Cardiac ventricle fibroblast (primary cell): ENCODE data around the gene PCDHGC5. TPM values are rescaled to one million over a fixed set of nuclear protein-coding genes. Genes with fewer than 3 reads are reported as not detected.

Experiments
- total RNA-seq: library from RNA; depleted of rRNA; stranded (reverse); fragments of >200 nt; gene quantifications from 2 replicates; pipeline ENCODE4 v1.2.3, GENCODE V29; 2015

PCDHGC5 gene
- 2.1 and 2.9 TPM in 2 replicates for total RNA-seq

GRCh38 chr5:141488591-141489561, at the start of gene PCDHGC5:
PCDHGC5 (plus strand) TSS chr5:141489081; CDS start chr5:141489241, 160 bp downstream.

GRCh38 chr5:141475625-141476131, 13.2 kb upstream of the PCDHGC5 start, which contains the start of gene PCDHGC3:
PCDHGC3 (plus strand) TSS chr5:141475966; CDS start chr5:141476117, 151 bp downstream.

GRCh38 chr5:141484641-141485311, 4.1 kb upstream of the PCDHGC5 start, which contains the start of gene PCDHGC4:
PCDHGC4 (plus strand) TSS chr5:141485030; CDS start chr5:141485174, 144 bp downstream.

Other genes starting within 250 kb of the PCDHGC5 start
- 1.6 and 1.7 TPM in 2 replicates for gene PCDHB15, start 243.7 kb upstream of the PCDHGC5 start, total RNA-seq
- 0.12 TPM in 1 of 2 replicates, not detected in the other for gene SLC25A2, start 185.0 kb upstream of the PCDHGC5 start, total RNA-seq
- gene TAF7, start 168.3 kb upstream of the PCDHGC5 start, total RNA-seq: 47.1 and 52.2 TPM in 2 replicates
- 0.19 and 1.3 TPM in 2 replicates for gene PCDHGA1, start 158.6 kb upstream of the PCDHGC5 start, total RNA-seq
- gene PCDHGA2, start 150.3 kb upstream of the PCDHGC5 start, total RNA-seq: 3.5 and 5.2 TPM in 2 replicates
- 5.1 and 8.1 TPM in 2 replicates for gene PCDHGA3, start 145.3 kb upstream of the PCDHGC5 start, total RNA-seq
- gene PCDHGB1, start 139.0 kb upstream of the PCDHGC5 start, total RNA-seq: 1.6 and 2.6 TPM in 2 replicates
- gene PCDHGA4, start 134.1 kb upstream of the PCDHGC5 start, total RNA-seq: 5.8 and 6.8 TPM in 2 replicates
- 4.5 and 6.7 TPM in 2 replicates for gene PCDHGB2, start 129.1 kb upstream of the PCDHGC5 start, total RNA-seq
- gene PCDHGA5, start 124.9 kb upstream of the PCDHGC5 start, total RNA-seq: 3.0 and 3.1 TPM in 2 replicates
- gene PCDHGB3, start 118.8 kb upstream of the PCDHGC5 start, total RNA-seq: 3.2 and 3.8 TPM in 2 replicates
- 6.9 and 10.2 TPM in 2 replicates for gene PCDHGA6, start 115.2 kb upstream of the PCDHGC5 start, total RNA-seq
- 9.9 and 10.7 TPM in 2 replicates for gene PCDHGA7, start 106.3 kb upstream of the PCDHGC5 start, total RNA-seq
- 14.1 and 14.6 TPM in 2 replicates for gene PCDHGB4, start 101.4 kb upstream of the PCDHGC5 start, total RNA-seq
- 1.4 and 1.5 TPM in 2 replicates for gene PCDHGA8, start 96.4 kb upstream of the PCDHGC5 start, total RNA-seq
- gene PCDHGB5, start 91.1 kb upstream of the PCDHGC5 start, total RNA-seq: 32.0 and 38.0 TPM in 2 replicates
- gene PCDHGA9, start 86.3 kb upstream of the PCDHGC5 start, total RNA-seq: 5.3 and 6.2 TPM in 2 replicates
- 2.6 and 3.6 TPM in 2 replicates for gene PCDHGB6, start 81.1 kb upstream of the PCDHGC5 start, total RNA-seq
- 8.7 and 11.3 TPM in 2 replicates for gene PCDHGA10, start 76.1 kb upstream of the PCDHGC5 start, total RNA-seq
- 19.9 and 21.6 TPM in 2 replicates for gene PCDHGB7, start 71.4 kb upstream of the PCDHGC5 start, total RNA-seq
- 15.6 and 18.8 TPM in 2 replicates for gene PCDHGA11, start 68.0 kb upstream of the PCDHGC5 start, total RNA-seq
- 41.9 and 43.9 TPM in 2 replicates for gene PCDHGA12, start 58.6 kb upstream of the PCDHGC5 start, total RNA-seq
- 95.9 and 108 TPM in 2 replicates for gene PCDHGC3, start 13.1 kb upstream of the PCDHGC5 start, total RNA-seq
- 1.1 and 26.8 TPM in 2 replicates for gene PCDHGC4, start 4.1 kb upstream of the PCDHGC5 start, total RNA-seq
- gene DIAPH1, start 129.9 kb downstream of the PCDHGC5 start, total RNA-seq: 26.5 and 32.1 TPM in 2 replicates
- 32.7 and 38.1 TPM in 2 replicates for gene HDAC3, start 147.8 kb downstream of the PCDHGC5 start, total RNA-seq
- gene RELL2, start 147.9 kb downstream of the PCDHGC5 start, total RNA-seq: 0.44 and 1.9 TPM in 2 replicates
- 6.5 and 6.7 TPM in 2 replicates for gene FCHSD1, start 162.3 kb downstream of the PCDHGC5 start, total RNA-seq
- gene ARAP3, start 193.1 kb downstream of the PCDHGC5 start, total RNA-seq: 6.2 and 7.1 TPM in 2 replicates